Measurements from ENCODE around the gene CMTM1. TPM values are rescaled to one million over a fixed set of nuclear protein-coding genes. Genes with fewer than 3 reads are reported as not detected.

CMTM1 gene
- total RNA-seq, 2 donors from 2014 or later = not detected

DNA sequence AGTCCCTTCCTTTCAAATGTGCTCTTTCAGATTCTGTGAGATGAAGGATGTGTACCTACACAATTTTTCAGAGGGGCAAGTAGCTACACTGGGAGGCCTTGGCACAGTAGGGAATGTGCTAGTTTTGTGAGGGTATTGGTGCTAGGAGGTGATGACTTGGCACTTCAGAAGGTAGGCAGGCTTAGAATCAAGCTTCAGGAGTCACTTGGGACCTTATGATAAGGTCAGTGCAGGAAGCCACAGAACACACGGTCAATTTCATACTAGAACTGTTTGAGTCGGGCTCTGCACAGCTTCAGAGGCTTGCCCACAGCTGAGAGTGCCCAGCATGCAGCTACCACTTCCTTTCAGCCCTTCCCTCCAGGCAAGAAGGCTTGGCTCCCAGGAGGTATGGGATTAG is 6.1 kb downstream of the CMTM1 start:
- 65 to 67% methylated on average over 2 of the region's 2 CpGs for WGBS, 2 donors
- no peaks in the 10 kb centered on the region for H3K4me1 ChIP-seq
- H3K9me3 ChIP-seq = no peaks in the 10 kb centered on the region
- ATAC-seq = no peak
- H3K27me3 ChIP-seq = no peaks in the 10 kb centered on the region
- H3K36me3 ChIP-seq (replicated peaks in 1 of 2; ENCODE audit: insufficient read depth in 1 of 2, low read depth in 2 of 2) = no peaks in the 10 kb centered on the region
- intact Hi-C loops (cut with DNase I) = no loop called here
- no peak overlapping the region for H3K4me3 ChIP-seq
- DNase-seq = no peak
- no peak for TF ChIP-seq POLR2A (IDR thresholded peaks at IDR 0.05)
- TF ChIP-seq CTCF (IDR thresholded peaks at IDR 0.05) = no peak
- no peak overlapping the region for H3K27ac ChIP-seq

DNA sequence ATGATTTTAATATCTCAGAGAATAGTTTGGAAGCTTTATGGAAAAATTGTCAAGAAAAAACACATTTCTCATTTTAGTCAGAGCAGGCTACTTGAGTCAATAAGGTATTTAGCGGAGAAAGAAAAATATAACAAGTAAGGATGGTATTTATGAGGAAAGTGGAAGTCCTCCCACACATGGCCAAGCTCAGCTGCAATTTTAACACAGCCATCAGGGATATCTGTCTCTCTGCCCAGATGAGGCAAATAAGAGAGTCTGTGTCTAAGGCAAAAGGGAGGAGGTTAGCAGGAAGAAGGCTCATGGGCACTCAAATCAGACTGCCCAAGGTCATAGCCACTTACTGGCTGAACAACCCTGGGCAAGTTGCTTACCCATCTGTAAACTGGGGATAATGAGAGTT is 7.8 kb downstream of the CMTM1 start:
- Histone ChIP-seq H3K9me3 (no peaks in the 10 kb centered on the region), H3K27ac (no peak overlapping the region), H3K4me1 (no peaks in the 10 kb centered on the region), H3K4me3 (no peak overlapping the region), H3K36me3 (replicated peaks in 1 of 2; ENCODE audit: insufficient read depth in 1 of 2, low read depth in 2 of 2) (no peaks in the 10 kb centered on the region), H3K27me3 (no peaks in the 10 kb centered on the region)
- TF ChIP-seq CTCF (IDR thresholded peaks at IDR 0.05) (no peak), POLR2A (IDR thresholded peaks at IDR 0.05) (no peak)
- DNase-seq = no peak
- intact Hi-C loops (cut with DNase I) = no loop called here
- no peak for ATAC-seq
- WGBS, 2 donors = 94% methylated on average over 1 of the region's 1 CpG

DNA sequence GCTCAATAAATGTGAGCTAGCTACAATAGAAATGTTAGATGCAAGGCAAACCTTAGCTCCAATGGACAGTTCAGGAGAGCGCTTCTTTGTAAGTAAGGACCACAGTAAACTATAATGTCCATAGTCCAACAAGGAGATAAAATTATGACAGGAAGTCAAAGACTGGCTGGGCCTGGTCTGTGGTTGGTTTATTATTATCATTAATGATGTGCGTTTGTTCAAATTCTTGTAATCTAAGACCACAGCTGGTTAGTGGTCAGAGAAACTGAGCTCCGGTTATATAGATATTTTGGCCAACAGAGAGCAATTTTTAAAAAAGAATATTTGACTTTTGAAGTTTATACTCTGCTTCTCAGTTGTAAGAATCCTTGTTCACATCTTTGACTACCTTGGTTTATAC is 8.3 kb downstream of the CMTM1 start:
- intact Hi-C loops (cut with DNase I) = no loop called here
- no peak for DNase-seq
- Histone ChIP-seq H3K27me3 (no peaks in the 10 kb centered on the region), H3K4me3 (no peak overlapping the region), H3K4me1 (no peaks in the 10 kb centered on the region), H3K36me3 (replicated peaks in 1 of 2; ENCODE audit: insufficient read depth in 1 of 2, low read depth in 2 of 2) (no peaks in the 10 kb centered on the region), H3K27ac (no peak overlapping the region), H3K9me3 (no peaks in the 10 kb centered on the region)
- 85 to 93% methylated on average over 3 of the region's 3 CpGs for WGBS, 2 donors
- TF ChIP-seq POLR2A (IDR thresholded peaks at IDR 0.05) = no peak
- no peak for TF ChIP-seq CTCF (IDR thresholded peaks at IDR 0.05)
- no peak for ATAC-seq

GRCh38 chr16:66575060-66575459 is 8.8 kb downstream of the CMTM1 start:
- WGBS, 2 donors = 89 to 93% methylated on average over 3 of the region's 3 CpGs
- TF ChIP-seq POLR2A (IDR thresholded peaks at IDR 0.05) (no peak), CTCF (IDR thresholded peaks at IDR 0.05) (no peak)
- no peak overlapping the region for H3K27ac ChIP-seq
- H3K36me3 ChIP-seq (replicated peaks in 1 of 2; ENCODE audit: insufficient read depth in 1 of 2, low read depth in 2 of 2) = no peaks in the 10 kb centered on the region
- ATAC-seq (no peak), DNase-seq (no peak)
- no peaks in the 10 kb centered on the region for H3K9me3 ChIP-seq
- no peak overlapping the region for H3K4me3 ChIP-seq
- no peaks in the 10 kb centered on the region for H3K4me1 ChIP-seq
- intact Hi-C loops (cut with DNase I) = no loop called here
- H3K27me3 ChIP-seq = no peaks in the 10 kb centered on the region

DNA sequence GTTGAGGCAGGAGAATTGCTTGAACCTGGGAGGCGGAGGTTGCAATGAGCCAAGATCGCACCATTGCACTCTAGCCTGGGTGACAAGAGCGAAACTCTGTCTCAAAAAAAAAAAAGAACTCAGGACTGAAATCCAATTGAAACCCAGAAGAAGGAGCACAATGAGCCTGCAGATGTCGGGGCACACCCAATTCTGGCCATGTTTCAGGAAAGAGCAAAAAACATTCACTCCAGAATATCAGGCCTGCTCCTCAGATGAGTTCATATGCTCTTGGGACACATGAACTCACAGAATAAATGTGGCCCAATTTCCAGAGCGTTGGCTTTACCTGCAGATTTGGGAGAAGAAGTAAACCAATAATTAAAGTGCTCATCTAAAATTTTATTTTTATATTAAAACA is 10.1 kb downstream of the CMTM1 start:
- no peak overlapping the region for H3K27ac ChIP-seq
- no peaks in the 10 kb centered on the region for H3K9me3 ChIP-seq
- no peak for TF ChIP-seq CTCF (IDR thresholded peaks at IDR 0.05)
- no peaks in the 10 kb centered on the region for H3K27me3 ChIP-seq
- no peaks in the 10 kb centered on the region for H3K36me3 ChIP-seq (replicated peaks in 1 of 2; ENCODE audit: insufficient read depth in 1 of 2, low read depth in 2 of 2)
- intact Hi-C loops (cut with DNase I) = no loop called here
- WGBS, 2 donors = 94 to 97% methylated on average over 4 to 5 of the region's 5 CpGs
- ATAC-seq (no peak), DNase-seq (no peak)
- H3K4me3 ChIP-seq = no peak overlapping the region
- no peaks in the 10 kb centered on the region for H3K4me1 ChIP-seq
